Activated CD8-positive, alpha-beta memory T cell treated with anti-CD3 and anti-CD28 coated beads for 36 hours (primary cell): ENCODE data around the gene DDX54. TPM values are rescaled to one million over a fixed set of nuclear protein-coding genes. Genes with fewer than 3 reads are reported as not detected.
"Not testable (repeated sequence)": the region's sequence is repeated elsewhere in the genome, so short reads cannot be mapped to it uniquely, and the experiment has no call there.

Experiments
- CTCF ChIA-PET: fragments of 350-600 bp; sonication (Branson Sonifier 250); formaldehyde crosslinking; loops from one replicate; lab custom pipeline; 2021; ENCODE audit warnings: antibody characterized with exemption; lab: Charles Lee
- POLR2A ChIA-PET: fragments of 350-600 bp; sonication (Branson Sonifier 250); formaldehyde crosslinking; loops from one replicate; lab custom pipeline; 2021; ENCODE audit warnings: antibody characterized with exemption; lab: Charles Lee
- total RNA-seq, 2 experiments: library from RNA; stranded (reverse); gene quantifications; one replicate each; pipeline ENCODE4 v1.2.3, GENCODE V29; 2021

The DDX54 gene
- total RNA-seq, 2 experiments from 2014 or later, result 120 to 128 TPM

DNA sequence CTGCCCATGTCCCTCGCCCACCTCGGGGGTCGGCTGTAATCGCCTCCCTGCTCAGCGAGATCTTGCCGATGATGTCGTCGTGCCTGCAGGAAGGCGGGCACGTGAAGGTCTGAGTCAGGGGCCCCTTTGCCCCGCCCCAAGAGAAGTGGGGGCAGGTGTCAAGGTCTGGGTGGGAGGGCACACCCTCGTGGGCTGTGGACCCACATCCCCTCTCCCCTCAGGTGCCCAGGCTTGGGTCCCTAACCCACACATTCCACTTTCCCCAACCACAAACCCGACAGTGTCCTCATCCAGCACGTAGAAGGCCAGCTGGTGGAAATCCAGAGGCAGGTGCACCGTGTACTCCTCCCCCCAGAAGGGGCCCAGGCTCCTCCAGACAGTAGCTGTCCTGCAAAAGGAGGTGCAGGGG, 57.5 kb downstream of the DDX54 start:
- ChIA-PET CTCF (interaction anchor here (0.5 kb wide), 1 partner anchor 73 kb away, joined by 3 read pairs; no protein-coding TSS in a partner anchor), POLR2A (no interaction called here)

DNA sequence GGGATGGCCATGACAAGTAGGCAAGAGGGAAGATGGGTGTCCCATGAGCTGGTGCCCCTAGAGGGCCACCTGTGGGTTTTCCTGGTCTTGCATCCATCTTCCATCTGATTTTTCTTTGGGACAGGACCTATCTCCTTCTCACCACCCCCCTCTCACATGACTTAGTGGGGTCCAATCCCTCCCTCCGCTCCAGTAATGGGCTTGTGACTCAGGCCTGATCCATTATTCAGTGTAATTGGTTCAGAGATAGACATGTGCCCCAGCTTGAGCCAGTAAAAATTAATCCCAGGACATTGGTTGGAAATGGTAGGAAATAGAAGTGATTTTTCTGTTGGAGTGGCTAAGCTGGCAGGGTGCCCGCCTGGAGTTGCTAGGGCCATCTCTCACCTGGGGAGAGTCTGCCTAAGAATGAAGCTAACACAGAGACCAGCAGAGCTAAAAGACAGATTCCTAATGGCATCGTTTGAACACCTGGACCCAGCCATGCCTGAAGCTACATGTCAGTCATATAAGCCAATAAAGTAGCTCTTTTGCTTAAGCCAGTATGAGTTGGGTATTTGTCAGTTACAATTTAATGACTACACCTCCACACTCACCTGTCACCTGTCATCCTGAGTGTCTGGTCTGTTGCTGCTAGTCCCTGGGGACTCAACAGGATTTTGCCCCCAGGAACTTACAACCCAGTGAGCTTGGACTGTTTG, 64.5 kb downstream of the DDX54 start:
- CTCF ChIA-PET, result interaction anchor here (0.5 to 1.0 kb wide), 2 partner anchors 53 to 77 kb away, joined by 3 read pairs; no protein-coding TSS in a partner anchor

DNA sequence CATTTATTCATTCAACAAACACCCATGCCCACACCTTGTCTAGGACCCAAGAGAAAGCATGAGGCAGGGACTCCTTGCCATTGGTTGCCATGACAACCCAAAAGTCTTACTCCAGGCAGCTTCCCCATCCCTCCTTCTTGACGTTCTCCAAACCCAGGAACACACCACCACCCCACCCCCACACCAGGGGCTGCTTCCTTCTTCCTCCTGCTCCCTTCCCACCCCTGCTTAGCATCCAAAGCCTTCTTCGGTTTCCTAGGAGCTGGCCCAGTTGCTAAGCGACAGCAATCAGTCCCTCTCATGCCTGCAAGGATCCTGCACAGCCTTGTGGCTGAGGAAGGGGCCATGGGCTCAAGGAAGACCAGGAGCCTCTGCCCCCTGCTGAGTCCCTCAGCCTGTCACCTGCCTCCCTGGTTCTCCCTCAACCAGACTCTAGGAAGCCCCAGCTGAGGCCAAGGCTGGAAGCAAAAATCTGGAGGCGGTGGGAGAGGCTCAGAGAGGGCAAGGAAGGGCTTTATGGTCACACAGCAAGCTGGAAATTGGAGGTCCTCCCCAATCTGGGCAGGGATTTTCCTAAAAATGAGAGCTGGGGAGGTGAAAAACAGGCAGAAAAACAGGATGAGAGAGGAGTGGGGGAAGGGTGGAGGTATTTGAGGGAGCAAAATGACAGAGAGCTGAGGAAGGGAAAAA, 65.2 kb downstream of the DDX54 start:
- ChIA-PET CTCF (interaction anchor here (1.0 kb wide), 1 partner anchor 54 kb away, joined by 3 read pairs; no protein-coding TSS in a partner anchor), POLR2A (no interaction called here)

More for the DNA sequence above, 64.5 kb downstream of the DDX54 start:
- POLR2A ChIA-PET, result no interaction called here

DNA sequence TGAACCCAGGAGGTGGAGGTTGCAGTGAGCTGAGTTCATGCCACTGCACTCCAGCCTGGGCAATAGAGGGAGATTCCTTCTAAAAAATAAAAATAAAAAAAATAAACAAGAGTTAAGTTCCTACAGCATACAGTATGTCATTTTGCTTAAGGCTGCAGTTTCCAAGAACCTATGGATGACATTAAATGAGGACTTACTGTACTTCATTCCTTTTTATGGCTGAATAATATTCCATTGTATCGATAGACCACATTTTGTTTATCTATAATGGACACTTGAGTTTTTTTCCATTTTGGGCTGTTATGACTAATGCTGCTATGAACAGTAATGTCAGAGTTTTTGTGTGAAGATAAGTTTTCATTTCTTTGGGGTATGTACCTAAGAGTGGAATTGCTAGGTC, 67.1 kb downstream of the DDX54 start:
- POLR2A ChIA-PET, result no interaction called here
- CTCF ChIA-PET, result no interaction called here

DNA sequence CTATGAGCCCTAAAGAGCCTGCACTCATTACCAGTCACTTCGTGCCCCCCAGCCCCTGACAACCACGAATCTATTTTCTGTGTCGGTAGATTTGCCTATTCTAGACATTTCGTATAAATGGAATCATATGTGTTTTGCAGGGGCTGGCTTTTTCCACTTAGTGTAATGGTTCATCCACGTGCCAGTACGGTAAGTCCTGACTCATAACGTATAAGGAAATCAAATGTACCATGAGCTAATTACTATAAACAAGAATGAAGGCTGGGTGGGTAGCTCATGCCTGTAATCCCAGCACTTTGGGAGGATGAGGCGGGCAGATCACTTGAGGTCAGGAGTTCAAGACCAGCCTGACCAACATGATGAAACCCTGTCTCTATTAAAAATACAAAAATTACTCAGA, 67.6 kb downstream of the DDX54 start:
- POLR2A ChIA-PET, CTCF ChIA-PET: not testable (repeated sequence)

DNA sequence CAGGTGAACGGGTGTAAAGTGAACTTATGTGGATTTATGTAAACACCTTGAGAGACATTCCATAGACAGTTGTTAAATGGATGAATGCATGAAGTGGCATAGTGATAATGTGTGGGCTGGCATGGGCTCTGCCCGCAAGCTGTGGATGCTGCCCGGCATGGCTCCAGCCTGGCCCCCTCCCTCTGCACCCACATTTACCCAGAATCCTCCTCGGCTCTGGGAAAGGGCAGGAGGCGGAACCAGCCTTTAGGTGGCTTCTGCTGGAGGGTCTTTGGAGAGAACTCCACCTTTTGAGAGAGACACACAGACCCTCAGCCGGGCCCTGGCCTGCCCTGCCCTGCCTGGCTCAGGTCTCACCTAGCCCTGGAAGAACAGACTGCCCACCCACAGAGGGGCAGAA, 68.4 kb downstream of the DDX54 start:
- ChIA-PET CTCF (no interaction called here), POLR2A (no interaction called here)

DNA sequence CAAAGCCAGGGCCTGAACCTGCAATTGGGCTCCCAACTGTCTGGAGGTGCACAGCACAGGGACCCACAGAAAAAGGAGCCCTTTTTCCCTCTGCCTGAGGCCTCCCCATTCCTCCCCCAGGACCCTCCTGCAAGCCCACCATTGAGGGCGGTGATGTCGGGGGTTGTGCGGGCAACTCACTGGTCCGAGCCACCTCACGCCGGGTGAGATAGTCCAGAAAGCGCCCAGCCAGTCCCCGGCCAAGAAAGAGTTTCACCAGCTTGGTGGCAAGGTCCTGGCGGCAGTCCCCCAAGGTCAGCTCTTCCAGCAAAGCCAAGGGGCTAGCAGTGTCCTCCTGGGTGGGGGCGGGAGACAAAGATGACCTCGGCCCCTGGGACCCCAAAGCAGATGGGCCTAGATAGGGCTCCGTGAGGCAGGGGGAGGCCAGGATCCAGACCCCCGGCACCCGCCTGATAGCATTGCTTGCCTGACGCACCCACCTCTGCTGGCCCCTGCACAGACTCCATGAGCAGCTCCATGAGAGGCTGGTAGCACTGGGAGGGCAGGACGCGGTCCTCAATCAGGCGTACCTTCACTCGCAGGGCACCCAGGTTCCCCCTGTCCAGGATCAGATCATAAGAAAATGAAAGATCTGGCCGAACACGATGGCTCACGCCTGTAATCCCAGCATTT, 69.7 kb downstream of the DDX54 start:
- CTCF ChIA-PET, result interaction anchor here (0.7 kb wide), 1 partner anchor 125 kb away, joined by 3 read pairs; no protein-coding TSS in a partner anchor
- POLR2A ChIA-PET, result interaction anchor here (0.6 kb wide), 1 partner anchor 243 kb away, joined by 3 read pairs; no protein-coding TSS in a partner anchor

DNA sequence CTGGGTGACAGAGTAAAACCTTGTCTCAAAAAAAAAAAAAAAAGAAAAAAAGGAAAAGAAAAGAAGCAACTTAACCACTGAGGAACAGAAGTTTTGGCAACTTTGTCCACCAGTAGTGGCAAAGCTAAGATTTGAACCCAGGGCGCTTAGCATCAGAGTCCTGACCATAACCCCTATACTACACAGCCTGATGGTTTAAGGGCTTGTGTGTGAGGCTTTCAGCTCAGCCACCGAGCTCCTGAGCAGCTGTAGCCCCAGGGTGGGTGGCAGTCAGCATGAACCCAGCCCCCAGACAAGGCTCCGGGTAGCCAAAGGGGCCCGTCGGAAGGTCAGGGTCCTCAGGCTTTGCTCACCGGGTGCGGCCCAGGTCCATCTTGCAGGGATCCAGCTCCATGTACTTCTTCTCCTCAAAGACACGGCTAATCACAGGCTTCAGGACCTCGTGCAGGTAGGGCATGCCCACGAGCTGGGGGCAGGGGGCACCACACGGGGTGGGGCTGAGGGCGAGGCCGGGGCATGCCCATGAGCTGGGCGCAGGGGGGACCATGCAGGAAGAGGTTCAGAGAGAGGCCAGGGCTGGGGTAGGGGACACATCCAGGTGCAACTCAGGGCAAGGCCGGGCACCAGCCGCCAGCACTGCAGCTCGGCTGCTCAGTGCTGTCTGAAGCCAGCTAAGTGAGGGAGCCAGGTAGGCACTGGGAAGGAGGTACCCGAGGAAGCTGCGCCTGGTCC, 70.7 kb downstream of the DDX54 start:
- CTCF ChIA-PET, result no interaction called here
- POLR2A ChIA-PET, result no interaction called here

DNA sequence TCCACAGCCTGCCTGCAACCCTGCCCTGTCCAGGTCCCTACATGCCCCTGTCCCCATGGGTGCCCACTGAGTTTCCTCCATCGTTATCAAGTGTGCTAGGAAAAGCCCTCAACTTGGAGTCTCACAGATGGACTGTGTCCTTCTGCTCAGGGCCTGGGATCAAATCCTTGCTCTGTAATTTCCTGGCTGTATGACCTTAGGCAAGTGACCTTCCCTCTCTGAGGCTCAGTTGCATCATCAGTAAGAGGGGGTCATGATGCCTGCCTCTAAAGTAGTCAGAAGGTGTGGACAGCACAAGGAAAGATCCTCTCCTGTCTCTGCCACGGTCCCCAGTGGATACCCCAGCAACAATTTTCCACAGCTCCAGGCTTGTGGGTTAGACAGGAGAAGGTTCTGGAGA, 71.9 kb downstream of the DDX54 start:
- ChIA-PET CTCF (interaction anchor here (0.9 kb wide), 1 partner anchor 15 kb away, joined by 3 read pairs; no protein-coding TSS in a partner anchor), POLR2A (no interaction called here)

DNA sequence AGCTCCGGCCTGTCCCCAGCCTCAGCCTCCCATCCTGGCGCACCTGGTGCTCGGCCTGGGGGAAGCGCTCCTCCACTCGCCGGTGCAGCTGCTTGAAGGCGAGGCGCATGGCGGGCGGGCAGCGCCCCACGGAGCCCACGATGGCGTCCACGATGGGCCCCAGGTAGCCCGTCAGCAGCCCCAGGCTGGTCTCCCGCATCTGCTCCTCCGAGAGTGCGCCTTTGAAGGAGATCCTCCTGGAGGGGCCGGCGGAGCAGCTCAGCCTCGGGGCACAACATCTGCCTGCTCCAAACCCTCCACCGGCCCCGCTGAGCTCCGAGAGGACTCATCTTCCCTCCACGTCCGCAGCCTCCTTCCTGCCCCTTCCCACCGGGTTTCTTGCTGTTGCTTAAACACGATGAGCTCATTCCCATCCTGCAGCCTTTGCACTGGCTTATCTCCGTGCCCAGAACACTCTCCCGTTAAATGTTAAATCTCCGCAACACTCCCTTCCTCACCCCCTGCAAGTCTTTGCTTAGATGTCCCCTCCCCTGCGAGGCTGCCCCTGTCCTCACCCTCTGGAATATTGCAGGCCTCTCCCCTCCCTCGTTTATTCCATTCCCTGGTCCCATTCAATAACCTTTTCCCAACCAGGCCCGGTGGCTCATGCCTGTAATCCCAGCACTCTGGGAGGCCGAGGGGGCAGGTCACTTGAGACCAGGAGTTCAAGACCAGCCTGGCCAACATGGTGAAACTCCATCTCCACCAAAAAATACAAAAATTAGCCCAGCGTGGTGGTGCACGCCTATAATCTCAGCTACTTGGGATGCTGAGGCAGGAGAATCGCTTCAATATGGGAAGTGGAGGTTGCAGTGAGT, 73.0 kb downstream of the DDX54 start:
- ChIA-PET POLR2A (no interaction called here), CTCF (interaction anchor here (1.0 kb wide), 1 partner anchor 10 kb away, joined by 3 read pairs; no protein-coding TSS in a partner anchor)

DNA sequence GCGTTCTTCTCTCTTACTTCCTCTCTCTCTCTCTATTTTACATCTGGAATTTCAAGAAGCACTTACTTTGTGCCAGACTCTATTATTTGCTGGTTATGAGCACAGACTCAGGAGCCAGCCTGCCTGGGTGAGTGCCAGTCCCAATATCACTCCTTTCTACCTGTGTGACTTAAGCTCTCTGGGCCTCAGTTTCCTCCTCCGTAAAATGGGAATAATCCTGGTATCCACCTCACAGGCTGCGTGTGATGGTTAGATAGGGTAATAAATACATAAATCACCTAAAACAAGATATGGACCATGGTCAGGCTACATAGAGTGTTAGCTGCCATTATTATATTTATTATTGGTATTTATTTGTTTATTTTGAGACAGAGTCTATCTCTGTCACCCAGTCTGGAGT, 74.0 kb downstream of the DDX54 start:
- ChIA-PET CTCF (no interaction called here), POLR2A (no interaction called here)

DNA sequence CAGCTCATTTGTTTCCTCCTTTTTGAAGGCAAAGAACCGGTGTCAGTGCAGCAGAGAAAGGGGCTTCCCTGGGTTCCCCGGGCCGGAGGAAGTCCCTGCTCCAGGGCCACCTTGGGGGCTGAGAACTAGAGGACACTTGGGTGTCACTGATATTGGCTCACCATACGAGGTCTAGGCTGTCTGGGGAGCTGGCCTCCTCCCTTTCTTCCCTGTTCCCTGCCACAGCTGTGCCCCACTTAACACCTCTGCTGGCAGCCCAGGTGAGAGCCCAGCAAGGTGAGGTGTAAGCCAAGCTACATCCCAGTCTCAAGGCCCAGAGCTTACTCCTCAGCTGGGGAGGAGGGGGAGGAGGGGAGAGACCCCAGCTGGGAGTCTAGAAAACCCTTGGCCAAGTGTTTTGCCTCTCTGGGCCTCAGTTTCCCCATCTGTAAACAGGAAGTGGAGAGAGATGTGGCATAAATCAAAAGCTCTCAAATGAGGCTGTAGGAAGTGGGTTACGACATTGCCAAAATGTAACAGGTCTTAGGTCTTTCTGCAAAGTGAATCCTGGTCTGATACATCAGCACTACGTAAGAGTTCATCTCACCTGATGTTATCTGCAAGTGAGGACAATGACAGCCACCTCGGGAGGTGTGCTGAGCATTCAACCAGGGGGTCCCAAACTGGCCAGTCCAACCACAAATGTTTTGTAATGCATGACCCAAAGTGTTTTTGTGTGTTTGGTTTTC, 75.2 kb downstream of the DDX54 start:
- ChIA-PET POLR2A (interaction anchor here (0.6 kb wide), 1 partner anchor 64 kb away, joined by 4 read pairs; no protein-coding TSS in a partner anchor), CTCF (no interaction called here)

DNA sequence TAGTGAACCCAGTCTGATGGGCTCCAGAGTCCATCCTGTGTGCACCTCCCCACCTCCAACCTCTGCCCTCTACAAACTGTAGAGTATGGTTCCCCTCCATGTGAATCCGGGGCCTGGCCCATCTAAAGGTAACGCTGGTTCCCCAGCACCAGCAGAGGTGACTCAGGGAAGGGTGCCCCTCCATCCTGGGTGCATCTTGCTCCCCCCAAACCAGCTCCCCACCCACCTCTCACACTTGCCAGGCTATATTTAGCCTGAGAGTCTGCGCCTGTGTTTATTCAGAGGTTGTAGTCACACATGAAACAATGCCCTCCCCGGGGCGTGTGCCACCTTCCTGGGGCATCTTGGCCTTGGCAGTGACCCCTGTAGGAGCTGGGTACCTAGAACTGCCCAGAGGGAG, 75.9 kb downstream of the DDX54 start:
- ChIA-PET POLR2A (interaction anchor here (0.6 kb wide), 1 partner anchor 64 kb away, joined by 4 read pairs; no protein-coding TSS in a partner anchor), CTCF (no interaction called here)

DNA sequence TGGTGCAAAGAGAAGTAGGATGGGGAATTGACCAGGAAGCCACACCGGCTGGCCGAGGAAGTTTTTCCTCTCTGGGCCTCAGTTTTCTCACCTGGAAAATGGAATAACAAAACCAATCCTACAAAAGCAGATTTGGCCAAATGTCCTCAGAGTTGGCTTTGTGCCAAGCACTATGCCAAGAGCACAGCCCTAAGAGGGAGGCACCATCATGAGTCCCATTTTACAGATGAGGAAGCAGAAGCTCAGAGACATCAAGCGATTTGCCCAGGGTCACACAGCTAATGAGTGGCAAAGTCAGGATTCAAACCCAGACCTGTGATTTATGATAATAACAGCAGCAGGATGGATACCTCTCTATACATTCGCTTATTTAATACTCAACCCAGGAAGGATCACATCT, 77.0 kb downstream of the DDX54 start:
- ChIA-PET POLR2A (interaction anchor here (0.7 kb wide), 1 partner anchor 47 kb away, joined by 4 read pairs; no protein-coding TSS in a partner anchor), CTCF (no interaction called here)
